ENCODE data around the gene GPC1. TPM values are rescaled to one million over a fixed set of nuclear protein-coding genes. Genes with fewer than 3 reads are reported as not detected.

GPC1 gene
- polyA plus RNA-seq, 1 experiment, result 46.8 TPM

- peaks cover 6% of the 10 kb centered on the region for H3K27me3 ChIP-seq (ENCODE audit: control insufficient read depth, insufficient read depth, low read length)
- H3K27ac ChIP-seq (ENCODE audit: low read depth, low read length), result no peak overlapping the region
- POLR2A ChIA-PET, result no interaction called here
- no peak for TF ChIP-seq CTCF (IDR thresholded peaks at IDR 0.05; ENCODE audit: low read depth, low read length)
- CTCF ChIA-PET, result no interaction called here
- H3K9me3 ChIP-seq (ENCODE audit: control insufficient read depth, insufficient read depth, low read length), result peaks cover 3% of the 10 kb centered on the region; the same call in 1 of the 2 replicates
- no peak overlapping the region for H3K4me3 ChIP-seq (ENCODE audit: low read depth, low read length)
- DNase-seq (ENCODE audit: low read depth, low spot score), result no peak
Measured at GRCh38 chr2:240410808-240411207, 24.7 kb upstream of the GPC1 start.

- no peak for DNase-seq (ENCODE audit: low read depth, low spot score)
- no peak overlapping the region for H3K4me3 ChIP-seq (ENCODE audit: low read depth, low read length)
- TF ChIP-seq CTCF (IDR thresholded peaks at IDR 0.05; ENCODE audit: low read depth, low read length), result no peak
- H3K27me3 ChIP-seq (ENCODE audit: control insufficient read depth, insufficient read depth, low read length), result peaks cover 6% of the 10 kb centered on the region
- ChIA-PET CTCF (interaction anchor here (0.9 kb wide), 1 partner anchor 179 kb away, joined by 3 read pairs; no protein-coding TSS in a partner anchor), POLR2A (no interaction called here)
- peaks cover 3% of the 10 kb centered on the region; the same call in 1 of the 2 replicates for H3K9me3 ChIP-seq (ENCODE audit: control insufficient read depth, insufficient read depth, low read length)
- no peak overlapping the region for H3K27ac ChIP-seq (ENCODE audit: low read depth, low read length)
Measured at GRCh38 chr2:240411261-240412160, 24.0 kb upstream of the GPC1 start.

GRCh38 chr2:240412211-240412861, 23.1 kb upstream of the GPC1 start:
- no peak overlapping the region for H3K27ac ChIP-seq (ENCODE audit: low read depth, low read length)
- TF ChIP-seq CTCF (IDR thresholded peaks at IDR 0.05; ENCODE audit: low read depth, low read length), result no peak
- H3K9me3 ChIP-seq (ENCODE audit: control insufficient read depth, insufficient read depth, low read length), result peaks cover 3% of the 10 kb centered on the region; the same call in 1 of the 2 replicates
- H3K27me3 ChIP-seq (ENCODE audit: control insufficient read depth, insufficient read depth, low read length), result peaks cover 4% of the 10 kb centered on the region
- ChIA-PET POLR2A (interaction anchor here (0.6 kb wide), 1 partner anchor 86 kb away, joined by 3 read pairs; no protein-coding TSS in a partner anchor), CTCF (interaction anchor here (0.9 kb wide), 1 partner anchor 179 kb away, joined by 3 read pairs; no protein-coding TSS in a partner anchor)
- DNase-seq (ENCODE audit: low read depth, low spot score), result no peak
- H3K4me3 ChIP-seq (ENCODE audit: low read depth, low read length), result no peak overlapping the region

- H3K4me3 ChIP-seq (ENCODE audit: low read depth, low read length), result no peak overlapping the region
- DNase-seq (ENCODE audit: low read depth, low spot score), result no peak
- peaks cover 4% of the 10 kb centered on the region for H3K27me3 ChIP-seq (ENCODE audit: control insufficient read depth, insufficient read depth, low read length)
- peaks cover 4% of the 10 kb centered on the region; the same call in 1 of the 2 replicates for H3K9me3 ChIP-seq (ENCODE audit: control insufficient read depth, insufficient read depth, low read length)
- peak; percentile 10; the same call in 1 of the 2 replicates for TF ChIP-seq CTCF (IDR thresholded peaks at IDR 0.05; ENCODE audit: low read depth, low read length)
- ChIA-PET POLR2A (interaction anchor here (0.6 kb wide), 1 partner anchor 87 kb away, joined by 3 read pairs; no protein-coding TSS in a partner anchor), CTCF (no interaction called here)
- H3K27ac ChIP-seq (ENCODE audit: low read depth, low read length), result no peak overlapping the region
Measured at GRCh38 chr2:240412975-240413812, 22.3 kb upstream of the GPC1 start.

All from AG04450 (cell line).